HK-2 (cell line): Measurements from ENCODE around the gene DENND1B.
"Not testable (repeated sequence)": the region's sequence is repeated elsewhere in the genome, so short reads cannot be mapped to it uniquely, and the experiment has no call there.

Experiments used
- DNase-seq: peaks from one replicate; pipeline ENCODE4 v3.0.0-alpha.2; 2018; ENCODE audit not compliant: unreplicated experiment

DENND1B gene

DNA sequence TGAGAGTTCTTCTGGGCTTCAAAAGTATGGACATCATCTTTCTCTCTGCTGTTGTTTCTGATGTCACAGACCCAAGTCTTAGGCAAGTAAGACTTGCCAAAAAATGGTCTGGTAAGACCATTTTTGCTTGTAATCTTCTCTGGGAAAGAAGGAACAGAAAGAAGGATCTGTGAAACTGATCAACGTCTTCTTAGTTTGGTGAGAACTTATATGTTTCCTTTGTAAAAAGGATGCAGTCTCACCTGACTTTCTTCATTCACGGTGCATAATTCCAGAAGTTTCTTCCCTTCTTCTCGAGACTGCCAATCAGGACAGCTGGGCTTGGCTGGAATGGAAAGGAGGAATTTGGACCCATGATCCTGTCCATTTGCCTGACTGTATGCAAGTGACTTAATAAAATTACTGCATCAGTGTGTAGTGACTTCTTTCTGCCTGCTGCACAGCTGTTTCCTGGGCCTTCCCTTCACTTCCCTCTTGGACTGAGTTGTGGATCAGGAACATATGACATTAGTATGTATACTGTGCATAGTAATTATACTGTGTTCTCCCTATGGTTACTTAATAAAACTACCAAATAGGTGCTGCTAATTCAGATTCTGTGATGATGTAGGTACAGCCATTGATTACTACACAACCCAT lies 7.6 kb upstream of the DENND1B start:
- no peak for DNase-seq

DNA sequence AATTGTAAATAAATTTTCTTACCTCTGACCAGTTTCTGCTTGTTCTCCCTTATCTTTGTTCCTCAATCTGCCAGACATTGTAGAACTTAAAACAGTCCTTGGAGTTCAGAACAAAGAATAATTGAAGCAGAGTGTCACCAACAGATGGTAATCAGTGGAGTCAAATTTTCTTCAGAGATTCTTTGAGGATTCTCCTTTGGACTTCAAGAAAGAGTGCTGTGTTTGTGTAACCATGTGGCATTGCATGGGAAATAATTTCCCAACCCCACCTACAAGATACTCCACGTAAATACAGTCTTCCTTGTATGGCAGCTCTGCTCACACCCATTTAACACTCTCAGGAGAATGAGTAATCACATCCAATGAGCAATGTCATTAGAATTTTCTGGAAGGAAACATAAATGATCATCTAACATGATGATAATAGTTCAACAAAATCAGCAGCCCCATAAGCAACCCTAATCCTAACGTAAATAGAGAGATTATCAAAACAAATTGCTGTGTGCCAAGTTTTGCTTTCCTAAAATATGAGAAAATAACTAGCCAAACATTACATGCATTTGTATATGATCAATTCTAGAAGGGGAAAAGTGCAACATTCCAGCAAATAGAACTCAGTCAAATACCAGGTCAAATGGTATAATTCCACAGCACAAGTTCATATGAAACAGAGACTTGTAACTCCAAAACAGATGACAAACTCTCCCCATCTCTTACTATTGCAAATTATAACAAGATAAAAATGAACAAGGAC lies 6.9 kb upstream of the DENND1B start:
- DNase-seq = no peak

DNA sequence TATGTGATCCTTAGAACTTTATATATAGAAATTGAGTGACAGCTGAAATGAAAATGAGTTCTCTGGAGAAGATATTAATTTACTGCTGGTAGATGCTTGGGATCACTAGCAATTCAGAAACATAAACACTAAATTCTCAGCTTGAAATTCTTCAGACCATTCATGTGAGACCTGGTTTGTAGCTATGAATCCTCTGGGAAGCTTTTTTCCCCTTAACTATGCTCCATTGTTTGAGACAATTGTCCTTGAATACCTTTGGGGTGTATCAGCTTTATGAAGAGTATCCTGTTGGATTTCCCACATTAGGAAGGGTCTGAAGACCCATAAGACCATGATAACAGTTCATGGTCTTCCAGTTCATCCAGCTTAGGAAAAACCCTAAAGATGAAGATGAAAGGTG lies 4.6 kb upstream of the DENND1B start:
- DNase-seq = no peak

DNA sequence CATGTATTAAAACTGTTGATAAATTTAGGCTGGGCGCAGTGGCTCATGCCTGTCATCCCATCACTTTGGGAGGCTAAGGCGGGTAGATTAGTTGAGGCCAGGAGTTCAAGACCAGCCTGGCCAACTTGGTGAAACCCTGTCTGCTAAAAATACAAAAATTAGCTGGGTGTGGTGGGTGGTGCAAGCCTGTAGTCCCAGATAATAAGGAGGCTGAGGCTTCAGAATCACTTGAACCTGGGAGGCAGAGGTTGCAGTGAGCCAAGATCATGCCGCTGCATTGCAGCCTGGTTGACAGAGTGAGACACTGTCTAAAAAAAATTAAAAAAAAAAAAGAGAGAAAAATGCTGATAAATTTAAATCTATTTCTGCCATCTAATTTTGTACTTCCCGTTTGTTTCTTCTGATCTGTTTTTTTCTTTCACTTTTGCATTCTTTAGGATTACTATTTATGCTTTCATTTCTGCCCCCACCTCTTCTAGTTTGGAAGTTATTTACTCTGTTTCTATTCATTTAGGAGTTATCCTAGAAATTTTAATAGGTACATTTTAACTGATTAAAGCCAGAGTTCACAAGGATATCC lies 3.2 kb upstream of the DENND1B start:
- DNase-seq = no peak

DNA sequence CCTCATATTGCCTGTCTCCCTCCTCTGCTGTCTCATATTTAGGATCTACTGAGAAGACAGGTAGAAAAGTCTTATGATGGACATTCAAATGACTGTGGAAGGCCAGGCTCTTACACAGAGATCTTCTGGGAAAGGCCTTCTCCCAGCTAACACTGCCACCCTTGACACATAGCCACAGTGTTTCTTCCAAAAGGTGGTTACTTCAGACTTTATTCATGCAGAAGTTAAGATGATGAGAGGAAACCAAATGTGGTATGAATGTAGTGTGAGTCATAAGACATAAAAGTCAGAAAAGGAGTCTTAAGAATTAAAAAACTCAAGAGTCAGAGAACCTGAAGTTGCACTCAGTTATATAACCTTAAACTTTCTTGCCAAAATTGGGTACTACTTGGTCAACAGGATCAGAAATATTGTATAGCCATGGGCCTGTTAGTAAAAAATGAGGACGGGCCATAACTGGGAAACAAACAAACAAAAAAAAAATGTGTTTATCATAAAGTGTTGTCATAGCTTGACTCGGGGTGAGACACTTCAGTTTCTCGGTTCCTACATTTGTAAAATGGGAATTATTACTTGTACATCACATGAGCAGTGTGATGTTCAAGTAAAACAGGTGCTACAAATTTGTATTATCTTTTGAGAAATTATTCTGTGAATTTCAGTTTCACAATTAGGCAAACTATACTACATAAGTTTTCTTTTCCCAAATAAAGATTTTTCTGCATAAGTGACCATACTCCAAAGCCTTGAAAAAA lies 1.2 kb upstream of the DENND1B start:
- peak; percentile 13 for DNase-seq

DNA sequence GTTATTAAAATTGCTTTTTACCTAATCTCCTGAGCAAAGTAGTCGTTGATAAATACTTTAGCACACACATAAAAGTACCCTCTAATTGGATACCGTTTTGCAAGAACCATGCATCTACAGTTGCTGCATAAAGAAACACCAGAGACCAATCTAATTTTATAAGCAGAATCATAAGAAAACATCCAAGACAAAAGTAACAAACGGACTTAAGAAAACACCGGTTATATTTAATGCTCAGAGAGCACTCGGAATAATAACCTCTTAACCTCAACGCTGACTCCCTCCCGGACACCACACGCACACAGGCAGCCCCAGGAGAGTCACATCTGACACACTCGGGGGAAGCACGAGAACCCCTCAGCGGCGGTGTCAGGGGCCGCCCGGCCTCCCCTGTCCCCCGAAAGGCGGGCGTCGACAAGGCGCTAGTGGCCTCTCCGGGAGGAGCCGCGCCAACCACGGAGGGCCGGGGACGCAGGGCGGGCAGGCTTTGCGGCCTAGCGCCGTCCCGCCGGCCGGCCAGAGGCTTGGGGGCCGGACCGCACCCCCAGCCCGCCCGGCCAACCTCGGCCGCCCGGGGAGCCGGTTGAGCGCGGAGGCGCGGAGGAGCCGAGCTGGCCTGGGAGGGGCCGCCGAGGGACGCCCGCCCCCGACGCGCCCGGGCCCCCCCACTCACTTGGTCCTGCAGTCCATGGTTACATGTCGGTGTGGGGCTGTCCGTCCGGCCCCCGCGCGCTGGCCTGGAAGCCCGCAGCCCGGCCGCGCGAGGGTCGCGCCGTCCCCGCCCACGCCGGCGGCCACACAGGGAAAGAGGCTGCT lies 606 bp downstream of the DENND1B start:
- DNase-seq = peak; percentile 54

DNA sequence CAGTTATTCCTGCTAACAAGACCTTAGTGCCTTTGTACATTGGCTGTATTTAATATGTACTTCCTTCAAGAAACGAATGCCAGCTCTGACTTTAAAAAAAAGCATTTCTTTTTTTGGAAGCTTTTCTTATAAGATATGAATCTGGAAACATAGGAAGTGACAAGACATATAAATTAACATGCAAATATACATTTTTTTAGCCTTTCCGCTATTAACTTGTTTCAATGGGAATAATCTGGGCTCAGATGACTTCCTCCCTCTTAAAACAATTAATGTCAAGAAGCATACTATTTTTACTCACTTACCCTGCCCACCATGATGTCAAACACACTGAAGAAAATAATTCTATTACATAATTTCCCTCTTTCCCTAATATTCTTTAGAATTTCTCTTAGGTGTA lies 1.4 kb downstream of the DENND1B start:
- no peak for DNase-seq

DNA sequence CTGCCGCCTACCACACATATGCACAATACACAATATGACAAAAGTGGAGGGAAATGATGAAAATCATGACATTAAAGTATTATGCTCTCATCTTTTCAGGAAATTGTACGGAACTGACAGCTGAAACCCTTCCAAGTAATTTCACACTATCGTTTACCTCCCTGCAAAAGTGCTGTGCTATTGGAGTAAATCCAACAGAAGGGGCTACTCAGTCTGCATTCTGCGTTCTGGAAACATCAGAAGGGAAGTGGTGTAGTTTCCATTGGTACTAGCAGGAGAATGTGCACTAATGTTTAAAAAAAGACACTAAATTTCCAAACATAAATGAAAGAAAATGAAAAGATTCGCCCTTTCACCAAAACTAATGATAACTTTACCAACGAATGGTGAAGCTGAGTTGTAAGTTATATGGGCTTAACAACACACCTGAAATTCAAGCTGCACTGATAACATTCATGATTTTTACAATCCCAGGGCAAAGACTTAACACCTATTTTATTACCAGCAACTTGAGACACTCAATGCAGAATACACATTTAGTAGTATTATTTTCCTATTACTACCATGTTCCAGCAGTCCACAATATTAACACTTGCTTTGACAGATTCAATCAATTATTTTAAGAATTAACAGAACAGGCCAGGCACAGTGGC lies 3.2 kb downstream of the DENND1B start:
- no peak for DNase-seq

DNA sequence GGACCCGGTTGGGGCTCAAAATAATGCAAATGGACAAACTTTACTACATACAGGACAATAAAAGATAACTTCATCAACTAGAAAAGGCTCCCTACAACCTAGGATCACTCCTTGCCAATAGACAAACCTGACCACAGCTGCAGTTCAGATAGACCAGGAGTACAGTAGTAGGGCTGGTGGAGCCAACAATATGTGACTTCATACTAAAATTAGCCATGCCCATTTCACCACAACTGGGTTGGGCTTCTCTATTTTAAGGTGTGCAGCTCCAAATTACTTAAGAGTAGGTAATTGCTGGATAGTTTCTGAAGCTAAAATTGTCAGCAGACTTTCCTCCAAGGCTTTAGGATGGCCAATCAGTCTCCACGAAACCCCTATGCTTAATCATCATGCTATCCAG lies 3.9 kb downstream of the DENND1B start:
- DNase-seq = no peak

DNA sequence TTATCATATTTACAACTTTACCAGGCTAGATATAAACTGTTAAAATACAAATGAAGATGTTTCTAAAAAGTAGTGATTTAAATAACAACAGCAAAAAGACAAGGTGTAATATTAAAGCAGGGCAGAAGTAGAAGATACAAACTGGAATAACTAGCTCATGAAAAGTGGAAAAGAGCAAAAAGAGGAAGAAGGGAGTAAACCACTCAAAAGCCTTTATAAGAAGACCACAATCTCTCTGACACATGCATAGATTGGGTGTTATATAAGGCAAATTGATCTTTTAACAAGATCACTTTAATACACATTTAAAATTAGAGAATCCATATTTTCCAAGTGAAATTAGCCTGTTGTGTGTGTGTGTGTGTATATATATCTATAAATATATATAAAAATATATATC lies 5.0 kb downstream of the DENND1B start:
- DNase-seq = no peak

DNA sequence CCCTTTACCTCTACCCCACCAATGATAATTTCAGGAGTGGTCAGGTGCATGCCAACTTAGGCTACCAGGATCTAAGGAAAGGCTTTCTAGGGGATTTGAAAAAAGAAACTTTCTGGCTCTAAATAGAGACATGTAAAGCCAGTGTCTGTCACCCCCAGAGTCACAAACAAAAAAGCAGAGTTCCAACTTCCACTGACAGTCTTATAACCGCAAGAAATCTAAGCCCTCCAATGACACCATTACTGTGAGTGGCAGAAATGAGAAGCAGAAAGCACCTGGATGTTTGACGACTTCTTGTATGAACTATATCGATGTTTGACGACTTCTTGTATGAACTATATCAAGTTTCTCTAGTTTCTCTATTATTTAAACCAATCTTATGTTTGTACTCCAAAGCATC lies 6.0 kb downstream of the DENND1B start:
- DNase-seq = no peak

DNA sequence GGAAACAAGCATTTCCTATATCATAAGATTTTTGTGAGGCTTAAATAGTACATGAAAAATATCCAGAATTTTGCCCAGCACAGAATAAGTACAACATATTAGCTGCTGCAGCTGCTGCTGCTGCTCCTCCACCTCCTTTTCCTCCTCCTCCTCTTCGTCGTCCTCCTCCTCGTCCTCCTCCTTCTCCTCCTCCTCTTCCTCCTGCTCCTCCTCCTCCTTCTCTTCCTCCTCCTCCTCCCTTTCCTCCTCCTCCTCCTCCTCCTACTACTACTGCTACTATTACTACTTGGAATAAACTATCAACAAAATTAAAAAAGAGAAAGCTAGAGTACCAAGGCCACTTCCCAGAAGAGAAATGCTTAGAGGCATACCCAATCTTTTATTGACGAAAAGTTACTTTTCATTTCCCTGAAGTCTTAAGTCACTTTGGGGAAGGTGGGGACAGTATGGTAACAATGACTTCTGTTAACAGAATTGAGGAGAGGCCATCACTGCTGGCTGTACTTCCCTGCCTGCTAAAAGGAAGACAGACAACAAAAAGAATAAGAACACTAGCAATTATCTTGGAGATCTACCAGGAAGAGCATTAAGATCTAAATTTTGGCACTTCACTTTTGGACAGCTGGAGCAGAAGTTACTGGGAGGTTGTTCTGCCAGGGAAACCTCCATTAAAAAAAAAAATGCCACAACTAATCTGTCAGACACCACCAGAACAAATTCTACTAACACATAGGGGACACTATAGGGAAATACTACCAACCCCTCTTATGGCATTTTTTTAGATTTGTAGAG lies 7.1 kb downstream of the DENND1B start:
- DNase-seq = no peak

DNA sequence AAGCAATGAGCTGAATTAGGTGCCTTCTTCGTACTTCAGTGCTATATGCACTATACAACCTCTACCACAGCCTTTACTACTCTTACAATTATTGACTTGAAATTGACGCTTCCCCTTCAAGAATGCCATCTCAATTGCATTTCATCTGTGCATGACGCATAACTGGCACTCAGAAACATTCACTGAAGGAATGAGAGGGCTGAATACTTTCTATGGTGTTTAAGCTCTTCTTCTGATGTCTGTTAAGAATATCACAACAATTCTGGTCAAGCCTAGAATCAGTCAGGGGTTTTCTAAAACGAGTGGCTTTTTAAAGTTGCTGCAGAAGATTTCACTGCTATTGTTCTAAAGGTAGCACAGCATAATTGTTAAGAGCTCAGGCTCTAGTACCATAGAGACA lies 11.5 kb downstream of the DENND1B start:
- no peak for DNase-seq

DNA sequence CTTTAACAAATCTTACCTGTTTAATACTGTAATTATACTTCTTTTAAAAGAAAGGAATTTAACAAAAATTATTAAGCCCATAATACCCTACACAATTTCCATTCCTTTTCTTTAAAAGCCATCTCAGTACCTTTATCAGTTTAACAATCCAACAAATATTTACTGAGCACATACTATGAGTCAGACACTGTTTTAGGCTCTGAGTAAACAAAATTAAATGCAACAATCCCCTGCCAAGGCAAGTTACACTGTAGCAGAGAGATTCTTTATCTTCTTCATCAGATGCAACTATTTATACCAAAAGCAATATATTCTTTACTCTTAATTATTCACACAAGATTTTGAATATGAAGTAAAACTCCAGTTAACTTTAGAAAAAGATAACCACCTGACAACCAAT lies 12.0 kb downstream of the DENND1B start:
- no peak for DNase-seq

DNA sequence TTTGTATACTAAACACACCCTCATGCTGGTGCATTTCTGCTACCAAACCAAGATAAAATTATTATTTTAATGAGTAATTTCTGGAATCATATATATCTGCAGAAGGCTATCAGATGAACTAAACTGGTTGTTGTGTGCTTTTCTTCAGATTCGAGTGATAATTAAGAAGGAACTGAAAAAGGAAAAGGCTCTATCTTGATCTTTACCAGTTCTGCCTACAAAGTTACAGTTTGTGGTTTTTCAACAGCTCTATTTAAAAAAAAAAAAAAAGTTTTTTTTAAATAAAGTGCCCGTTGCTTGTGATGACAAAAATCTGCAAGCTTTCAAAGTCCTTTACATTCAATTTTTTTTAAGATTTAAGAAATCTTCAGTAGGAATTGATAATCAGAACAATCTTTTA lies 13.6 kb downstream of the DENND1B start:
- DNase-seq = no peak

DNA sequence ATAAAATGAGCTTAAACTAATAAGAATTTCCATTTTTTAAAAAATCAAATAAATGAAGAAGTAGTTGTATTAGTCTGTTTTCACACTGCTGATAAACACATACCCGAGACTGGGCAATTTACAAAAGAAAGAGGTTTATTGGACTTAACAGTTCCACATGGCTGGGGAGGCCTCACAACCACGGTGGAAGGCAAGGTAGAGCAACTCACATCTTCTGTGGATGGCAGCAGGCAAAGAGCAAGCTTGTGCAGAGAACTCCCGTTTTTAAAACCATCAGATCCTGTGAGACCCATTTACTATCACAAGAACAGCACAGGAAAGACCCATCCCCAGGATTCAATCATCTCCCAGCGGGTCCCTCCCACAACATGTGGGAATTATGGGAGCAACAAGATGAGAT lies 19.7 kb downstream of the DENND1B start:
- DNase-seq = not testable (repeated sequence)

DNA sequence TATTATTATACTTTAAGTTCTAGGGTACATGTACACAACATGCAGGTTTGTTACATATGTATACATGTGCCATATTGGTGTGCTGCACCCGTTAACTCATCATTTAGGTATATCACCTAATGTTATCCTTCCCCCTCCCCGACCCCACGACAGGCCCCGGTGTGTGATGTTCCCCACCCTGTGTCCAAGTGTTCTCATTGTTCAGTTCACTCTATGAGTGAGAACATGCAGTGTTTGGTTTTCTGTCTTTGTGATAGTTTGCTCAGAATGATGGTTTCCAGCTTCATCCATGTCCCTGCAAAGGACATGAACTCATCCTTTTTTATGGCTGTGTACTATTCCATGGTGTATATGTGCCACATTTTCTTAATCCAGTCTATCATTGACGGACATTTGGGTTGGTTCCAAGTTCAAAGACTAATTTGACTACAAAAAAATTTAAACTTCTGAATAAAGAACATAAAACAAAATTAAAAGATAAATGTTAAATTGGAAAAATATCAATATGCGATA lies 22.6 kb downstream of the DENND1B start:
- DNase-seq = not testable (repeated sequence)

DNA sequence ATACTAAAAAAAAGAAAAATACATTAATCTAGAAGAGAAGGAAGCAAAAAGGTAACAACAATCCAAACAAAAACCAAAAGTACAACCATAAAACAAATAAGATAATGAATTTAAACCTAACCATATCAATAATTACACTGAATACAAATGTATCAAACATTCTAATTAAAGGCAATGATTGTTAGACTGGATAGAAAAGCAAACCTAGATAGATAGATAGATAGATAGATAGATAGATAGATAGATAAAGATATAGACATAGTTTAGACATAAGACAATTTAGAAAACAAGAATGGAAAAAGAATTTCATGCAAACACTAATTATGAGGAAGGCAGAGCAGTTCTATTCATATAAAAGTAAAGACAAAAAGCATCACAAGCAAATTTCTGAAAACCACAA lies 24.9 kb downstream of the DENND1B start:
- no peak for DNase-seq

DNA sequence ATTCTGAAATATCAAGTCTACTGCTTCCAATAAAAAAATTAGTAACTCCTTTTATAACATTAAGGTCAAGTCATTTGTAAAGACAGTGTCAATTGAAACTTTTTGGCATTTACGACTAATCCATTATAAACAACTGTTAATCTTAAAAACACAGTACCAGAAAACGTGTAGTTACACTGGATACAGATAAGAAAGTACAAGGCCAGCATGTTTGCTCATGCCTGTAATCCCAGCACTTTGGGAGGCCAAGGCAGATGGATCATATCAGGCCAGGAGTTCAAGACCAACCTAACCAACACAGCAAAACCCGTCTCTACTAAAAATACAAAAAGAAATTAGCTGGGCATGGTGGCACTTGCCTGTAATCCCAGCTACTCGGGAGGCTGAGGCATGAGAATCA lies 29.4 kb downstream of the DENND1B start:
- no peak for DNase-seq

DNA sequence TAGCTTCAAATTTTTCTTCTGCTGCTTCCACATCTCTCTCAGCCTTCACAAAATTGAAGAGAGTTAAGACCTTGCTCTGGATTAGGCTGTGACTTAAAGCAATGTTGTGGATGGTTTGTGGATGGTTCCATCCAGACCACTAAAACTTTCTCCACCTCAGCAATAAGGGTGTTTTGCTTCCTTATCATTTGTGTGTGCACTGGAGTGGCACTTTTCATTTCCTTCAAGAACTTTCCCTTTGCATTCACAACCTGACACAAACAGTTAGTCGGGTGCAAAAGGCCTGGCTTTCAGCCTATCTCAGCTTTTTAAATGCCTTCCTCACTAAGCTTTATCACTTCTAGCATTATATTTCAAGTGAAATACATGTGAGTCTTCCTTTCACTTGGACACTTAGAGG lies 30.3 kb downstream of the DENND1B start:
- no peak for DNase-seq
